DOHH2 (cell line): ENCODE measurements around the gene ZNF587.

Experiments
- EZH2phosphoT487 ChIP-seq: fragments of 200-600 bp; sonication (generic); IDR thresholded peaks from 2 replicates; pipeline ENCODE4 v1.6.1; 2017; ENCODE audit warnings: borderline replicate concordance, mild to moderate bottlenecking, antibody characterized with exemption, low read length, moderate library complexity, mixed read lengths
- TF ChIP-seq, protein P1 (sequence below): fragments of 200-600 bp; sonication (generic); IDR thresholded peaks from one replicate; pipeline ENCODE4 v1.5.1; 2014; ENCODE audit warnings: antibody characterized with exemption, mild to moderate bottlenecking, low read depth, low read length; ENCODE audit not compliant: poor library complexity, severe bottlenecking

DNA sequence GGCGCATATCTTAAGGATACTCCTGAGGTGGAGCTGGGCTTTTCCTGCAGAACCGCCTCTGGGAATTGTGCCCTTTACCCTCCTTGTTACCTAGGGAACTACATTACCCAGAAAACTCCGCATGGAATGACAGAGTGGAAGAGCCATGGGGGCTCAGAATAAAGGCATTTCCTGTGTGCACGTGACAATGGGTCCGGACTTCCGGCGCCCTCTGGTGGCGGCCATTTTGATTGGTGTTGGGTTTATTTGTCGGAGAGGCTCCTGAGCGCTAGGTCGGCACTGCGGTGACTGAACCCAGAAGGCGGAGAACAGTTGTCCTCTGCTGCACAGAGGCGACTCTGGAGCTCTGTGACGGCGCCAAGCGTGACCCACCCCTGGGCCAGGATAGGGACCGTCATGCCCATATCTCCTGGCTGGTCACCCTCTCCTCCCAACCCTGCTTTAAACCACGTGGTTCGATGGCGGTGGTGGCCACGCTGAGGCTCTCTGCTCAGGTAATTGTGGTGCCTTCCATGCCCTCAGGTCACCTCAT lies 19.5 kb upstream of the ZNF587 start, which contains the start of gene ZNF587B:
- TF ChIP-seq, protein P1, sequence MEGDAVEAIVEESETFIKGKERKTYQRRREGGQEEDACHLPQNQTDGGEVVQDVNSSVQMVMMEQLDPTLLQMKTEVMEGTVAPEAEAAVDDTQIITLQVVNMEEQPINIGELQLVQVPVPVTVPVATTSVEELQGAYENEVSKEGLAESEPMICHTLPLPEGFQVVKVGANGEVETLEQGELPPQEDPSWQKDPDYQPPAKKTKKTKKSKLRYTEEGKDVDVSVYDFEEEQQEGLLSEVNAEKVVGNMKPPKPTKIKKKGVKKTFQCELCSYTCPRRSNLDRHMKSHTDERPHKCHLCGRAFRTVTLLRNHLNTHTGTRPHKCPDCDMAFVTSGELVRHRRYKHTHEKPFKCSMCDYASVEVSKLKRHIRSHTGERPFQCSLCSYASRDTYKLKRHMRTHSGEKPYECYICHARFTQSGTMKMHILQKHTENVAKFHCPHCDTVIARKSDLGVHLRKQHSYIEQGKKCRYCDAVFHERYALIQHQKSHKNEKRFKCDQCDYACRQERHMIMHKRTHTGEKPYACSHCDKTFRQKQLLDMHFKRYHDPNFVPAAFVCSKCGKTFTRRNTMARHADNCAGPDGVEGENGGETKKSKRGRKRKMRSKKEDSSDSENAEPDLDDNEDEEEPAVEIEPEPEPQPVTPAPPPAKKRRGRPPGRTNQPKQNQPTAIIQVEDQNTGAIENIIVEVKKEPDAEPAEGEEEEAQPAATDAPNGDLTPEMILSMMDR = peak; percentile 65
- TF ChIP-seq EZH2phosphoT487 = no peak
